ENCODE measurements around the gene FASN.

The FASN gene

GRCh38 chr17:82080048-82080788, 17.8 kb downstream of the FASN start:
- Histone ChIP-seq H3K9me3 (ENCODE audit: insufficient read depth, low read length) (no peaks in the 10 kb centered on the region), H3K27me3 (ENCODE audit: low read depth, low read length) (no peaks in the 10 kb centered on the region), H3K4me2 (ENCODE audit: low read length) (no peak overlapping the region), H3K79me2 (ENCODE audit: low read length) (no peaks in the 10 kb centered on the region), H3K27ac (ENCODE audit: low read length) (no peak overlapping the region), H2AFZ (ENCODE audit: low read depth, low read length) (no peak overlapping the region), H4K20me1 (ENCODE audit: insufficient read depth, low read length) (peaks cover 17% of the 10 kb centered on the region), H3K36me3 (replicated peaks; ENCODE audit: low read depth, low read length) (peaks cover 52% of the 10 kb centered on the region), H3K9ac (ENCODE audit: low read length) (no peak overlapping the region), H3K4me3 (ENCODE audit: low read length) (no peak overlapping the region), H3K4me1 (ENCODE audit: low read length) (no peaks in the 10 kb centered on the region)
- TF ChIP-seq EZH2phosphoT487 (IDR thresholded peaks at IDR 0.05; ENCODE audit: low read depth) (no peak), CTCF (IDR thresholded peaks at IDR 0.05; ENCODE audit: low read depth, low read length) (no peak)

DNA sequence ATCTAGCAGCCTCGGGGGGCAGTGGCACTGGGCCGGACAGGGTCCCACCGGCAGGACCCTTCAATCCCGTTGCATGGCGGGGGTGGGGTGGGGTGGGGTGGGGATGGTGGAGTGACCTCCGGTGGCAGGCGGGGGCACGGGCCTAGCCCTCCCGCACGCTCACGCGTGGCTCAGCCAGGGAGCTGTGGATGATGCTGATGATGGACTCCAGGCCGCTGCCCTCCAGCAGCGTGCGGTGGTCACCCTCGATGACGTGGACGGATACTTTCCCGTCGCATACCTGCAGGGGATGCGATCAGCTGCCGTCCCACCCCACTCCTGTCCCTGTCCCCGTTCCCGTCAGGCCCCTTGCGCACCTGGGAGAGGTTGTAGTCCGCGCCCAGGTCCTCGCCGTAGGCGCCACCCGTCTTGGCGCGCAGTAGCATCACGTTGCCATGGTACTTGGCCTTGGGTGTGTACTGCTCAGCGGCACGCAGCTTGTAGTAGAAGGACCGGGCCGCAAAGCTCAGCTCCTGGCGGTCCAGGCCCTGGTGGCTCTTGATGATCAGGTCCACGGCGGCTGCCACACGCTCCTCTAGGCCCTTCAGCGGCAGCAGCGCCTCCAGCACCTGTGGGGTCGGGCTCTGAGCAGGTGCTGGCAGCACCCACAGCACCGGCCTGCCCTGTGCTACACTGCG, 18.9 kb downstream of the FASN start:
- peaks cover 17% of the 10 kb centered on the region for H4K20me1 ChIP-seq (ENCODE audit: insufficient read depth, low read length)
- peaks cover 48% of the 10 kb centered on the region for H3K36me3 ChIP-seq (replicated peaks; ENCODE audit: low read depth, low read length)

GRCh38 chr17:82078433-82078832, 19.6 kb downstream of the FASN start:
- no peaks in the 10 kb centered on the region for H3K4me1 ChIP-seq (ENCODE audit: low read length)
- no peak overlapping the region for H3K27ac ChIP-seq (ENCODE audit: low read length)
- no peak overlapping the region for H2AFZ ChIP-seq (ENCODE audit: low read depth, low read length)
- H3K4me3 ChIP-seq (ENCODE audit: low read length): no peak overlapping the region
- H3K79me2 ChIP-seq (ENCODE audit: low read length): no peaks in the 10 kb centered on the region
- H3K9ac ChIP-seq (ENCODE audit: low read length): no peak overlapping the region
- H3K9me3 ChIP-seq (ENCODE audit: insufficient read depth, low read length): no peaks in the 10 kb centered on the region
- H4K20me1 ChIP-seq (ENCODE audit: insufficient read depth, low read length): peaks cover 14% of the 10 kb centered on the region
- no peak overlapping the region for H3K4me2 ChIP-seq (ENCODE audit: low read length)
- H3K27me3 ChIP-seq (ENCODE audit: low read depth, low read length): no peaks in the 10 kb centered on the region
- peaks cover 41% of the 10 kb centered on the region for H3K36me3 ChIP-seq (replicated peaks; ENCODE audit: low read depth, low read length)
- TF ChIP-seq CTCF (IDR thresholded peaks at IDR 0.05; ENCODE audit: low read depth, low read length) (no peak), EZH2phosphoT487 (IDR thresholded peaks at IDR 0.05; ENCODE audit: low read depth) (no peak)

More for the DNA sequence above, 18.9 kb downstream of the FASN start:
- Histone ChIP-seq H3K79me2 (ENCODE audit: low read length) (no peaks in the 10 kb centered on the region), H3K4me2 (ENCODE audit: low read length) (no peak overlapping the region), H3K4me3 (ENCODE audit: low read length) (no peak overlapping the region), H3K27me3 (ENCODE audit: low read depth, low read length) (no peaks in the 10 kb centered on the region), H2AFZ (ENCODE audit: low read depth, low read length) (no peak overlapping the region), H3K4me1 (ENCODE audit: low read length) (no peaks in the 10 kb centered on the region), H3K9me3 (ENCODE audit: insufficient read depth, low read length) (no peaks in the 10 kb centered on the region), H3K27ac (ENCODE audit: low read length) (no peak overlapping the region), H3K9ac (ENCODE audit: low read length) (no peak overlapping the region)
- TF ChIP-seq EZH2phosphoT487 (IDR thresholded peaks at IDR 0.05; ENCODE audit: low read depth) (no peak), CTCF (IDR thresholded peaks at IDR 0.05; ENCODE audit: low read depth, low read length) (no peak)

DNA sequence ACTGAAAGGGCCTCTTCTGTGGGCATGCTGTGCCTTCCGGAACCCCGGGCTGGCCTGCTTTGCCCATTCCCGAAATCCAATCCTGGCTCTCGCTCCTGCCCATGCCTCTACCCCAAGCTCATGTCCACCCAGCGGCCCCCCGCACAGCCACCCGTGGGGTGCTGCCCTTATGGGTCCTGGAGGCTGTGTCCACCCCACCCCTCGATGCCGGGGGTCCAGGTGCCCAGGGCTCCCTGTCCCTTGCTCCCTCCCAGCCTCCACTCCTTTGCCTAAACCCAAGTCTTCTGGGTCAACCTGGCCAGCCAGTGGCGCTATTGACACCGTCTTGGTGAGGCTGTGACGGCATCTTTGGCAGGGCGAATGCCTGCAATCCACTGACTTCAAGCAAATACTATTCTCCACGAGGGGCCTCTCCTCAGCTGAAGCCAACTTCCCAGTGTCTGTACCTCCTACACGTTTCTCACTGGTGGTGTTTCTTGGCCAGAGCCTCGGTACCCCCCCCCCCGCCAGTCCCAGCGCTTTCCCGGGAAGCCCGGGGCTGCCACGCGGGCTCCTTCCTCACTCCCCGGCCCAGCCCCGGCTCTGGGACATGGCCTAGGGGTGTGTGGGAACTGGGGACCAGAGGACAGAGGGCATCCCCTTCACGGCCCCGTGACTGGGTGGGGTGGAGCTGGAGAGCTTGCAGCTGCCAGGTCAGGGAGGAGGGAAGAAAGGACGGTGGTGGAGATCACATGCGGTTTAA, 20.2 kb downstream of the FASN start:
- H3K79me2 ChIP-seq (ENCODE audit: low read length): no peaks in the 10 kb centered on the region
- H3K4me3 ChIP-seq (ENCODE audit: low read length): no peak overlapping the region
- no peaks in the 10 kb centered on the region for H3K4me1 ChIP-seq (ENCODE audit: low read length)
- no peaks in the 10 kb centered on the region for H3K27me3 ChIP-seq (ENCODE audit: low read depth, low read length)
- no peak overlapping the region for H2AFZ ChIP-seq (ENCODE audit: low read depth, low read length)
- H3K4me2 ChIP-seq (ENCODE audit: low read length): no peak overlapping the region
- no peak overlapping the region for H3K27ac ChIP-seq (ENCODE audit: low read length)
- no peak for TF ChIP-seq EZH2phosphoT487 (IDR thresholded peaks at IDR 0.05; ENCODE audit: low read depth)
- no peak for TF ChIP-seq CTCF (IDR thresholded peaks at IDR 0.05; ENCODE audit: low read depth, low read length)
- H3K9me3 ChIP-seq (ENCODE audit: insufficient read depth, low read length): no peaks in the 10 kb centered on the region
- H3K9ac ChIP-seq (ENCODE audit: low read length): no peak overlapping the region
- peaks cover 35% of the 10 kb centered on the region for H3K36me3 ChIP-seq (replicated peaks; ENCODE audit: low read depth, low read length)
- peaks cover 14% of the 10 kb centered on the region for H4K20me1 ChIP-seq (ENCODE audit: insufficient read depth, low read length)
